Heart left ventricle (tissue), 16 donors: ENCODE measurements around the gene FBXO34. TPM values are rescaled to one million over a fixed set of nuclear protein-coding genes. Genes with fewer than 3 reads are reported as not detected.
A peak's percentile ranks its signal among the peaks of the same experiment; 100 is the strongest.

Source experiments
- ATAC-seq, 4 donors: fragments of 200-7000 bp; cut with Tn5 transposase; one replicate each; pipeline ENCODE4 v1.9.1; 2020 to 2022; ENCODE audit warnings: moderate library complexity in 4 of 4, mild to moderate bottlenecking in 3 of 4, moderate number of reproducible peaks in 1 of 4
- DNase-seq, 5 donors: peaks; one replicate each; pipeline ENCODE4 v3.0.0-alpha.2; 2020
- H3K27ac ChIP-seq, 12 donors: fragments of 200-600 bp; sonication (generic) in 4 of 12; one replicate each; pipeline versions ENCODE4 v1.5.0 to v1.8.0; 2016 to 2022; ENCODE audit warnings: mild to moderate bottlenecking in 2 of 12
- H3K27me3 ChIP-seq, 9 donors: fragments of 200-600 bp; sonication (generic) in 2 of 9; one replicate each; pipeline versions ENCODE4 v1.5.1 to v1.8.0; 2016 to 2022; ENCODE audit warnings: mild to moderate bottlenecking in 3 of 9
- H3K36me3 ChIP-seq, 9 donors: fragments of 200-600 bp; sonication (generic) in 2 of 9; one replicate each; pipeline versions ENCODE4 v1.5.0 to v1.8.0; 2018 to 2022; ENCODE audit warnings: mild to moderate bottlenecking in 2 of 9
- H3K4me1 ChIP-seq, 12 donors: fragments of 200-600 bp; sonication (generic) in 4 of 12; one replicate each; pipeline versions ENCODE4 v1.5.0 to v1.8.0; 2016 to 2022; ENCODE audit warnings: mild to moderate bottlenecking in 3 of 12
- H3K4me3 ChIP-seq, 12 donors: fragments of 200-600 bp; sonication (generic) in 4 of 12; one replicate each; pipeline versions ENCODE4 v1.5.0 to v1.8.0; 2017 to 2022; ENCODE audit warnings: mild to moderate bottlenecking in 9 of 12, moderate library complexity in 4 of 12
- H3K9me3 ChIP-seq, 12 donors: fragments of 200-600 bp; sonication (generic) in 4 of 12; one replicate each; pipeline versions ENCODE4 v1.5.0 to v1.8.0; 2016 to 2022; ENCODE audit warnings: mild to moderate bottlenecking in 1 of 12
- CTCF ChIP-seq, 12 donors: fragments of 200-600 bp; sonication (generic) in 4 of 12; IDR thresholded peaks; one replicate each; pipeline versions ENCODE4 v1.5.0 to v1.8.0; 2018 to 2022; ENCODE audit warnings: antibody characterized with exemption in 12 of 12, mild to moderate bottlenecking in 5 of 12
- POLR2A ChIP-seq, 2 donors: fragments of 450-650 bp; IDR thresholded peaks; one replicate each; pipeline ENCODE4 v1.6.1; 2017; ENCODE audit warnings: antibody characterized with exemption in 2 of 2, mild to moderate bottlenecking in 2 of 2, moderate library complexity in 2 of 2
- WGBS, 4 donors: extraction: QIAGEN DNeasy Blood & Tissue Kit in 2 of 4; methylation state at CpG; one replicate each; pipeline versions ENCODE4 v1.1.5 to v1.1.7; 2013 to 2018; 5-methylcytosine and 5-hydroxymethylcytosine counted together
- intact Hi-C, 10 donors: fragments of 100-400 bp; cut with DNase I; formaldehyde crosslinking; loops; one replicate each; pipeline versions ENCODE4 v1.11.1 to v1.14.2; 2022
- polyA plus RNA-seq, 2 donors: library from polyadenylated mRNA; stranded (reverse); fragments of 200-250 nt; gene quantifications; one replicate each; pipeline ENCODE4 v1.2.3, GENCODE V29; 2013
- total RNA-seq, 9 donors: library from RNA; depleted of rRNA in 2 of 9; stranded (reverse); fragments of >200 nt in 2 of 9; fragmentation: NEBNext Ultra II Directional in 3 of 9; extraction: Animal tissue kit (Norgen Biotek cat#: 25700) in 3 of 9; gene quantifications; one replicate each; pipeline versions ENCODE4 v1.1.0 to v1.2.4, GENCODE V29; 2016 to 2023
- donor health status: ischemic (EF 13 %, LVEDD 7.1; RV severe dilation, severe dysfunction).
- donor health status: healthy with polysubstance abuse.
- donor health status: DM: no; HTN: yes; CAD: no.
- donor health status: DM: no; HTN: no; CAD: no.
- donor health status: ischemic (EF 25% LVEDD 6.9; RV normal size, moderate dysfunction).
- donor health status: ischemic (EF 25% LVEDD 5.7; RV mildly dilated, moderate dysfunction).
- donor health status: healthy.
- donor health status: DM: yes; HTN: yes; CAD: no.
- donor health status: ischemic (EF 35%, LVEDD 5.7; RV mildly dilated, moderate dysfunction).
- donor health status: nonischemic (EF 11% LVEDD 7.7; RV severe dilation, severe dysfunction).
- donor health status: DM: yes; HTN: yes; CAD: no.
- donor health status: PGD.
- donor health status: ischemic (EF 29% LVEDD 5.4; RV normal size, mild dysfunction).
- donor health status: nonischemic (EF 23%, LVEDD 6.1; RV moderate dilation, normal function).

FBXO34 gene
- total and polyA plus RNA-seq, 11 donors = 8.0 to 33.4 (median 21.1) TPM

GRCh38 chr14:55267820-55268219 is 3.4 kb upstream of the FBXO34 start:
- Histone ChIP-seq H3K36me3 (no peaks in the 10 kb centered on the region), H3K27ac (no peak overlapping the region), H3K4me3 (no peak overlapping the region), H3K9me3 (no peaks in the 10 kb centered on the region), H3K27me3 (no peaks in the 10 kb centered on the region), H3K4me1 (peaks cover 0 to 9% (median 5%) of the 10 kb centered on the region in 12 donors)
- ATAC-seq = no peak
- no peak for DNase-seq
- TF ChIP-seq CTCF (IDR thresholded peaks at IDR 0.05) (no peak), POLR2A (IDR thresholded peaks at IDR 0.05) (no peak)
- intact Hi-C loops = loop anchor here in 3 of 10 donors (5.0 to 10.0 kb wide), 4 partner anchors 53 to 164 kb away; partner anchors contain the start of gene ATG14 (in 1 of the 3)
- WGBS, 4 donors = 64 to 69% (median 66%) methylated on average over 3 of the region's 3 CpGs

- Histone ChIP-seq H3K27ac (peak overlapping the region; percentile 81 to 97 (median 93)), H3K27me3 (no peaks in the 10 kb centered on the region), H3K4me1 (peaks cover 0 to 44% (median 27%) of the 10 kb centered on the region in 12 donors), H3K9me3 (no peaks in the 10 kb centered on the region), H3K4me3 (peak overlapping the region; percentile 70 to 99 (median 95)), H3K36me3 (no peaks in the 10 kb centered on the region)
- ATAC-seq (peak; percentile 9 to 66 (median 56)), DNase-seq (peak; percentile 64 to 80 (median 73))
- 0 to 1% (median 1%) methylated on average over 32 to 80 of the region's 80 CpGs for WGBS, 4 donors
- intact Hi-C loops = loop anchor here in 9 of 10 donors (1.0 to 10.0 kb wide), 9 partner anchors 36 to 311 kb away; partner anchors contain the start of genes ATG14 (in 4 of the 9) and KTN1 (in 1 of the 9)
- TF ChIP-seq POLR2A (IDR thresholded peaks at IDR 0.05) = peak in 1 of 2 donors; percentile 46
- no peak for TF ChIP-seq CTCF (IDR thresholded peaks at IDR 0.05)
Observed at GRCh38 chr14:55271572-55272298, 514 bp downstream of the FBXO34 start.

GRCh38 chr14:55272387-55272786 is 1.2 kb downstream of the FBXO34 start:
- peaks cover 2 to 50% (median 32%) of the 10 kb centered on the region in 12 donors for H3K4me1 ChIP-seq
- H3K36me3 ChIP-seq = no peaks in the 10 kb centered on the region
- H3K27ac ChIP-seq = peak overlapping the region in 11 of 12 donors; percentile 84 to 97 (median 93)
- no peaks in the 10 kb centered on the region for H3K27me3 ChIP-seq
- no peaks in the 10 kb centered on the region for H3K9me3 ChIP-seq
- ATAC-seq = no peak
- TF ChIP-seq CTCF (IDR thresholded peaks at IDR 0.05) = no peak
- TF ChIP-seq POLR2A (IDR thresholded peaks at IDR 0.05) = no peak
- intact Hi-C loops = loop anchor here in 7 of 10 donors (2.0 to 10.0 kb wide), 7 partner anchors 35 to 310 kb away; partner anchors contain the start of genes ATG14 (in 4 of the 7) and KTN1 (in 1 of the 7)
- no peak for DNase-seq
- peak overlapping the region; percentile 70 to 99 (median 95) for H3K4me3 ChIP-seq
- WGBS, 4 donors = 0 to 19% (median 6%) methylated on average over 1 of the region's 1 CpG

GRCh38 chr14:55272922-55273321 is 1.7 kb downstream of the FBXO34 start:
- 17 to 34% (median 22%) methylated on average over 2 of the region's 2 CpGs for WGBS, 4 donors
- no peaks in the 10 kb centered on the region for H3K27me3 ChIP-seq
- ATAC-seq (no peak), DNase-seq (no peak)
- intact Hi-C loops = loop anchor here in 7 of 10 donors (2.0 to 10.0 kb wide), 7 partner anchors 34 to 309 kb away; partner anchors contain the start of genes ATG14 (in 4 of the 7) and KTN1 (in 1 of the 7)
- no peak for TF ChIP-seq CTCF (IDR thresholded peaks at IDR 0.05)
- TF ChIP-seq POLR2A (IDR thresholded peaks at IDR 0.05) = no peak
- H3K4me1 ChIP-seq = peaks cover 3 to 55% (median 36%) of the 10 kb centered on the region in 12 donors
- H3K9me3 ChIP-seq = no peaks in the 10 kb centered on the region
- H3K36me3 ChIP-seq = no peaks in the 10 kb centered on the region
- peak overlapping the region; percentile 3 to 97 (median 93) for H3K27ac ChIP-seq
- H3K4me3 ChIP-seq = peak overlapping the region; percentile 4 to 99 (median 93)
